H1 (cell line): Measurements from ENCODE around the gene MX1. TPM values are rescaled to one million over a fixed set of nuclear protein-coding genes. Genes with fewer than 3 reads are reported as not detected.

Experiments
- BRCA1 ChIP-seq: IDR thresholded peaks from 2 replicates; pipeline ENCODE4 v1.6.1; 2012; ENCODE audit warnings: low read depth, low read length, improper control_type of control experiment
- EP300 ChIP-seq, 2 experiments: IDR thresholded peaks; 1 replicate in 1 of 2; 2 replicates in 1 of 2; pipeline ENCODE4 v1.6.1; 2011 to 2012; ENCODE audit warnings: low read depth in 2 of 2, low read length in 2 of 2, mild to moderate bottlenecking in 2 of 2, borderline replicate concordance in 1 of 2, inconsistent platforms in 1 of 2, moderate library complexity in 1 of 2
- FOSL1 ChIP-seq: IDR thresholded peaks from 2 replicates; pipeline ENCODE4 v1.6.1; 2011; ENCODE audit warnings: mild to moderate bottlenecking, low read depth, low read length, moderate library complexity; ENCODE audit not compliant: insufficient read depth
- GTF2F1 ChIP-seq: IDR thresholded peaks from 2 replicates; pipeline ENCODE4 v1.6.1; 2012; ENCODE audit warnings: low read depth, low read length, improper control_type of control experiment, borderline replicate concordance
- KDM4A ChIP-seq: IDR thresholded peaks from one replicate; pipeline ENCODE4 v1.7.1; 2012; ENCODE audit warnings: low read depth, mild to moderate bottlenecking, moderate library complexity, low read length, inconsistent platforms; ENCODE audit not compliant: severe bottlenecking
- NANOG ChIP-seq: IDR thresholded peaks from 2 replicates; pipeline ENCODE4 v1.6.1; 2011; ENCODE audit warnings: low read length, low read depth, mild to moderate bottlenecking, inconsistent platforms; ENCODE audit not compliant: insufficient read depth, poor library complexity, severe bottlenecking
- NRF1 ChIP-seq: IDR thresholded peaks from 2 replicates; pipeline ENCODE4 v1.6.1; 2011; ENCODE audit warnings: mild to moderate bottlenecking, low read depth, low read length, improper control_type of control experiment
- RBBP5 ChIP-seq: IDR thresholded peaks from 2 replicates; pipeline ENCODE4 v1.7.1; 2012; ENCODE audit warnings: low read depth, mild to moderate bottlenecking, inconsistent platforms, low read length, moderate library complexity, borderline replicate concordance
- RFX5 ChIP-seq: IDR thresholded peaks from 2 replicates; pipeline ENCODE4 v1.6.1; 2011; ENCODE audit warnings: low read depth, low read length, improper control_type of control experiment, borderline replicate concordance
- RXRA ChIP-seq: IDR thresholded peaks from 2 replicates; pipeline ENCODE4 v1.6.1; 2011; ENCODE audit warnings: low read depth, mild to moderate bottlenecking, low read length, moderate library complexity; ENCODE audit not compliant: insufficient read depth
- SAP30 ChIP-seq: fragments of 300-600 bp; sonication (generic); IDR thresholded peaks from 2 replicates; pipeline ENCODE4 v1.7.1; 2012; ENCODE audit warnings: low read length, moderate library complexity, mild to moderate bottlenecking, inconsistent platforms; ENCODE audit not compliant: insufficient read depth, insufficient replicate concordance
- SP2 ChIP-seq: IDR thresholded peaks from 2 replicates; pipeline ENCODE4 v1.6.1; 2012; ENCODE audit warnings: mild to moderate bottlenecking, low read length, inconsistent platforms
- TAF7 ChIP-seq: optimal IDR thresholded peaks from 2 replicates; pipeline ENCODE3; 2011; ENCODE audit warnings: low read depth, mild to moderate bottlenecking, inconsistent platforms, low read length, moderate library complexity, borderline replicate concordance
- TEAD4 ChIP-seq: IDR thresholded peaks from 2 replicates; pipeline ENCODE4 v1.6.1; 2012; ENCODE audit warnings: low read depth, low read length, inconsistent platforms, mixed read lengths
- polyA plus RNA-seq, 7 experiments: library from polyadenylated mRNA; depleted of rRNA in 3 of 7; stranded (reverse) in 5 of 7; unstranded in 2 of 7; fragments of >200 nt in 5 of 7; fragments of 200-250 nt in 2 of 7; gene quantifications; 1 replicate in 5 of 7; 2 replicates in 1 of 7; 4 replicates in 1 of 7; pipeline versions ENCODE4 v1.2.1 to v1.2.3, GENCODE V29; 2011 to 2013; ENCODE audit warnings: missing spikeins in 2 of 7, mixed read lengths in 2 of 7
- total RNA-seq: library from RNA; stranded (reverse); fragmentation: NEBNext Ultra II Directional; extraction: Animal tissue kit (Norgen Biotek cat#: 25700); gene quantifications from 2 replicates; pipeline ENCODE4 v1.2.1, GENCODE V29; 2021
- TF ChIP-seq, protein P1 (sequence below): IDR thresholded peaks from 2 replicates; pipeline ENCODE4 v1.6.1; 2011; ENCODE audit warnings: low read length, improper control_type of control experiment
- TF ChIP-seq, protein P2 (sequence below): IDR thresholded peaks from 2 replicates; pipeline ENCODE4 v1.6.1; 2011; ENCODE audit warnings: low read depth, mild to moderate bottlenecking, low read length; ENCODE audit not compliant: insufficient read depth

The MX1 gene
- total and polyA plus RNA-seq, 2 of the 8 experiments (the other 6 are each of a cell fraction or from before 2014, with no cell fraction given): 3.8 to 5.7 TPM

DNA sequence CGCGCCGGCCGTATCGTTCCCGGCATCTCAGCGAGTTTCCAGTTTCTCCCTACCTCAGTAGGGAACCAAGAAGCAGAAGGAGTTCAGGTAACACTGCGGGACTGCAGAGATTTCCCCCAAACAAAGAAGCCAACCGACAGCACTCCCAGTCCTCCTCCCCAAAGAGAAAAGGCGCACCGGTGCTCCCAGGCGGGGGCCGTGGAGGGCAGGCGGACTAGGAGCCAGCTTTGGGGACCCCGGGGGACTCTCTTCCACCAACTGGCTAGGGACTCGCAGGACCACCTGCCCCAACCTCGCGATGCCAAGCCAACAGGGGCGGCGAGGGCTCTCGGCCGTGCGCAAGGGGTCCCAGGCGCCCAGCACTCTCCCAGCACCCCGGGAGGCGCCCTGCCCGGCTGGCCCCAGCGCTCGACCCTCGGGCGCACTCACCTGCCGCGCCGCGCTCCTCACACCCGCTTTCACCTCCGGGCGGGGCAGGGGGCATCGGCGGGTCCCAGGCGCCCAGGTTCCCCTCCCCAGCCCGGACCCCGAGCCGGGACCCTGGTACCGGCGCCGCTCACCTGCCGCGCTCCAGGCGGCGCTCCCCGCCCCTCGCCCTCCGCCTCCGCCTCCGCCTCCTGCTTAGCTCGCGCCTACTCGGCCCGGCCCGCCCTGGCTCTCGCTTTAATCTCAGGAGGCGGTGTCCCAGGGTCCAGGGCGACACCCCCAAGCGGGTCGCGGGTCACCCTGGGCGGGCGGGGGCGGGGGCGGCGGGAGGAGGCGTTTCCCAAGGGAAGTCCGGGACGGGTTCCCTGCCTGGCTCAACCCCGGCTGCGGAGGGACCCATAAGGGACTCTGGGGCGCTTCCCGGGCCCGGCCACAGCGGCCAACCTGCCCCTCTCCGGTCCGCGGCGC, 81.7 kb downstream of the MX1 start, which contains the start of gene TMPRSS2 (continued):
- TF ChIP-seq, protein P1, sequence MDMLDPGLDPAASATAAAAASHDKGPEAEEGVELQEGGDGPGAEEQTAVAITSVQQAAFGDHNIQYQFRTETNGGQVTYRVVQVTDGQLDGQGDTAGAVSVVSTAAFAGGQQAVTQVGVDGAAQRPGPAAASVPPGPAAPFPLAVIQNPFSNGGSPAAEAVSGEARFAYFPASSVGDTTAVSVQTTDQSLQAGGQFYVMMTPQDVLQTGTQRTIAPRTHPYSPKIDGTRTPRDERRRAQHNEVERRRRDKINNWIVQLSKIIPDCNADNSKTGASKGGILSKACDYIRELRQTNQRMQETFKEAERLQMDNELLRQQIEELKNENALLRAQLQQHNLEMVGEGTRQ: no peak
- TF ChIP-seq BRCA1 (no peak), RFX5 (no peak), TAF7 (no peak), FOSL1 (no peak), NANOG (no peak), EP300 (IDR thresholded peaks at IDR 0.05; ENCODE audit: borderline replicate concordance in 1 of 2, low read depth in 2 of 2, low read length in 2 of 2) (no peak), KDM4A (peak; percentile 88), RBBP5 (peak; percentile 63; the same call in 1 of the 2 replicates), NRF1 (no peak), GTF2F1 (no peak), RXRA (no peak), SP2 (no peak), SAP30 (no peak), TEAD4 (no peak)
- TF ChIP-seq, protein P2, sequence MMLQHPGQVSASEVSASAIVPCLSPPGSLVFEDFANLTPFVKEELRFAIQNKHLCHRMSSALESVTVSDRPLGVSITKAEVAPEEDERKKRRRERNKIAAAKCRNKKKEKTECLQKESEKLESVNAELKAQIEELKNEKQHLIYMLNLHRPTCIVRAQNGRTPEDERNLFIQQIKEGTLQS: no peak
